GM10266 (cell line): ENCODE data around the gene SETD7.

Source experiments
- DNase-seq: peaks from one replicate; pipeline ENCODE4 v3.0.0; 2012; ENCODE audit errors: extremely low spot score
- TF ChIP-seq, protein P1 (sequence below): IDR thresholded peaks from 2 replicates; pipeline ENCODE4 v1.5.1; 2012; ENCODE audit warnings: mild to moderate bottlenecking, low read depth; ENCODE audit not compliant: control insufficient read depth, insufficient read depth; ENCODE audit errors: missing control alignments

The SETD7 gene

GRCh38 chr4:139599076-139599475 lies 43.1 kb upstream of the SETD7 start:
- no peak for DNase-seq
- TF ChIP-seq, protein P1, sequence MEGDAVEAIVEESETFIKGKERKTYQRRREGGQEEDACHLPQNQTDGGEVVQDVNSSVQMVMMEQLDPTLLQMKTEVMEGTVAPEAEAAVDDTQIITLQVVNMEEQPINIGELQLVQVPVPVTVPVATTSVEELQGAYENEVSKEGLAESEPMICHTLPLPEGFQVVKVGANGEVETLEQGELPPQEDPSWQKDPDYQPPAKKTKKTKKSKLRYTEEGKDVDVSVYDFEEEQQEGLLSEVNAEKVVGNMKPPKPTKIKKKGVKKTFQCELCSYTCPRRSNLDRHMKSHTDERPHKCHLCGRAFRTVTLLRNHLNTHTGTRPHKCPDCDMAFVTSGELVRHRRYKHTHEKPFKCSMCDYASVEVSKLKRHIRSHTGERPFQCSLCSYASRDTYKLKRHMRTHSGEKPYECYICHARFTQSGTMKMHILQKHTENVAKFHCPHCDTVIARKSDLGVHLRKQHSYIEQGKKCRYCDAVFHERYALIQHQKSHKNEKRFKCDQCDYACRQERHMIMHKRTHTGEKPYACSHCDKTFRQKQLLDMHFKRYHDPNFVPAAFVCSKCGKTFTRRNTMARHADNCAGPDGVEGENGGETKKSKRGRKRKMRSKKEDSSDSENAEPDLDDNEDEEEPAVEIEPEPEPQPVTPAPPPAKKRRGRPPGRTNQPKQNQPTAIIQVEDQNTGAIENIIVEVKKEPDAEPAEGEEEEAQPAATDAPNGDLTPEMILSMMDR, result no peak

DNA sequence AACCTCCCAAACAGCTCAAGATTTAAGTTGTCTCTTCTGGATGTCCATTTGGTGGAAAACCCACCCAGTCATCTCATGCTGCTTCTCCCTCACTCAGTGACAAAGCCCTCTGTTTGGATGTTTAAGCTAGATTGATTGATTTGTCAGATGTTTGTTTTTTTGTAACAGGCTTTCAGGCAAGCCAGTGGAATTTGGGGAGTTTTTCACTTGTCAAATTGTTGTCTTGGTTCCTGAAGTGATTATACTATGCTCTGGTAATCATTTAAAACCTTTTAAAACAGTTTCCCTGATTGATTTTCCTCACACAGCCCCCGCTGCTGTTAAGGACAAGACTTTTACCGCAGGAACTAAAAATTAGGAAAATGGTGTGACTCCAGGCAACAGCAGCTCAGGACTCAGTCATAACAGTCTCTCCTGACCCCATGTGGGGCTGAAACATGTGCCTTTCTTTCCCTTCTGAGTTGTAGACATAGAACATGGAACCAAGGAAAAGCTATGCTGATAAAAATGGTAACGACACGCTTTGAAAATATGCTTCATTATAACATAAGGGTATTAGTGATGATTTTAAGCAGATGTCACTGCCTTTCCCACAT lies 40.8 kb upstream of the SETD7 start:
- TF ChIP-seq, protein P1, result no peak
- no peak for DNase-seq

DNA sequence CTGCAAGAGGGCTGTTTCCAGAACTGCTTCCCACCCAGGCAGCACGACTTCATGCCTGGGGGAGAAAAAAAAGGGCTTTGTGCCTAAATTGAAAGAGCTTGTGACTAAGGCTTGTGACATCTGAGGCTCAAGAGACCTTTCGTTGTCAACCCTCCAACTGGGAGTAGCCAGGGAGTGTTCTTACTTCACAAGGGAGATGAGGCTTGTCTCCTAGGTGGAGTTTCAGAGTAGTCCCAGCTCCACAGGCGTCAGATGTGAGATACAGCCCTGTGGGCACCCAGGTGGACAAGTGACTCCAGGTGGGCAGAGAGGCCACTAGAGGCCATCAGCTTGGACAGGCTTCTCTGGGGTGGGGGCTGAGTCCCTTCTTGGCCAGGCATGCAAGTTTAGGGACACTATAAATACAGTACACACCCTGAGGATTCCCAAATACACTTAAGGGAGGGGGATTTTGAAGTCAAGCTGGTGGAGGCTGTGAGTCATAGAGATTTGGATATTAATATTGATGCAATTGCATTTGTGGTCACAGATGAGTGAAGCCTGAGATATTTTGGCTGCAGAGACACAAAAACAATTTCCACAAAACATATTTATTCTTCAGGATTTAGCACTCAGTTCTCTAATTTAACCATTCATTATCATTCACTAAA lies 40.1 kb upstream of the SETD7 start:
- no peak for DNase-seq
- TF ChIP-seq, protein P1, result no peak

GRCh38 chr4:139594591-139595185 lies 38.7 kb upstream of the SETD7 start:
- no peak for DNase-seq
- TF ChIP-seq, protein P1, result no peak

- DNase-seq, result no peak
- TF ChIP-seq, protein P1, result no peak
Observed at GRCh38 chr4:139593091-139593564, 37.1 kb upstream of the SETD7 start.

DNA sequence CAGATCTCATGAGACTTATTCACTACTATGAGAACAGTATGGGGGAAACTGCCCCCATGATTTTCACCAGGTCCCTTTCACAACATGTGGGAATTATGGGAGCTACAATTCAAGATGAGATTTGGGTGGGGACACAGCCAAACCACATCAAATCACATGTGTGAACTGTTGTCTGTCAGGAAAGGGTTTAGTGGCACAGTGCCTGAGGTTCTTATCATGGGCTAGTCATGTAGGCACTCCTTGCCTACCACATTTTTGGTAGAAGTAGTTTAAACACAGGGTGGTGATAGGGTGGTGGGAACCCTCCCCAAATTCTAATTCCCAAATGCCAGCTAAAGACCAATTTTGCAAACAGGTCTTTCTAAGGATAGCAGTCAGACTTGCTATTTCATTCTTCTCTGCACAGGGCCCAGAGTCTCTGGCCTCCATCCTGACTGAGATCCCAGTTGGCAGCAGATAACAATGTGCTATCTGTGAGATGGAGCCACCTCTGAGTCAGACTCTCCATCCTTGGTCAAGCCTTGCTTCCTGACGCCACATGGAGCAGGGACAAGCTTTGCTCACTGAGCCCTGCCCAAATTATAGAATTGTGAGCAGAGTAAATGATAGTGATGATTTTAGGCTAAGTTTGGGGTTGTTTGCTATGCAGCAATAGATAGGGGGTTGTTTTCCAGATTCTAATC lies 33.5 kb upstream of the SETD7 start:
- TF ChIP-seq, protein P1, result no peak
- no peak for DNase-seq
